Esophagus squamous epithelium (tissue), 5 donors: ENCODE measurements around the gene BCL7B. TPM values are rescaled to one million over a fixed set of nuclear protein-coding genes. Genes with fewer than 3 reads are reported as not detected.

Source experiments
- DNase-seq: peaks from one replicate; lab custom pipeline; 2025; lab: John Stamatoyannopoulos, UW
- H3K27ac ChIP-seq, 4 donors: fragments of 200-600 bp; sonication (generic); one replicate each; pipeline ENCODE4 v1.5.1; 2016 to 2019; ENCODE audit warnings: mild to moderate bottlenecking in 1 of 4
- H3K27me3 ChIP-seq, 4 donors: fragments of 200-600 bp; sonication (generic); 1 replicate in 3 of 4; 2 replicates in 1 of 4; pipeline versions ENCODE4 v1.5.1 to v1.6.0; 2017 to 2021; ENCODE audit warnings: antibody characterized with exemption in 1 of 4
- H3K36me3 ChIP-seq, 3 donors: fragments of 200-600 bp; sonication (generic); one replicate each; pipeline ENCODE4 v1.5.1; 2016 to 2019
- H3K4me1 ChIP-seq, 3 donors: fragments of 200-600 bp; sonication (generic); one replicate each; pipeline ENCODE4 v1.5.1; 2017 to 2019
- H3K4me3 ChIP-seq, 4 donors: fragments of 200-600 bp; sonication (generic); 1 replicate in 3 of 4; 2 replicates in 1 of 4; pipeline ENCODE4 v1.5.1; 2016 to 2019; ENCODE audit warnings: mild to moderate bottlenecking in 2 of 4, moderate library complexity in 1 of 4
- H3K9me3 ChIP-seq, 3 donors: fragments of 200-600 bp; sonication (generic); one replicate each; pipeline ENCODE4 v1.5.1; 2016 to 2019
- POLR2A ChIP-seq, 4 donors: fragments of 450-650 bp; IDR thresholded peaks; one replicate each; pipeline ENCODE4 v1.6.1; 2017; ENCODE audit warnings: antibody characterized with exemption in 4 of 4, mild to moderate bottlenecking in 4 of 4, moderate library complexity in 3 of 4
- WGBS, 2 donors: methylation state at CpG; one replicate each; pipeline ENCODE4 v1.1.5; 2018; 5-methylcytosine and 5-hydroxymethylcytosine counted together
- intact Hi-C: fragments of 100-400 bp; cut with DNase I; formaldehyde crosslinking; loops from one replicate; pipeline ENCODE4 v1.15.0; 2022
- total RNA-seq, 4 donors: library from RNA; depleted of rRNA; stranded (reverse); fragments of >200 nt; gene quantifications; one replicate each; pipeline ENCODE4 v1.1.0, GENCODE V29; 2016
- TF ChIP-seq, protein P1 (sequence below), 6 experiments: fragments of 450-650 bp in 4 of 6; fragments of 200-600 bp in 2 of 6; sonication (generic) in 2 of 6; IDR thresholded peaks; one replicate each; pipeline ENCODE4 v1.5.1; 2016 to 2019; ENCODE audit warnings: antibody characterized with exemption in 6 of 6, mild to moderate bottlenecking in 4 of 6, moderate library complexity in 4 of 6
- donor health status: DM: yes; HTN: yes; CAD: no.

Gene BCL7B
- total RNA-seq, 4 donors from 2014 or later, result 39.8 to 55.3 (median 43.0) TPM

DNA sequence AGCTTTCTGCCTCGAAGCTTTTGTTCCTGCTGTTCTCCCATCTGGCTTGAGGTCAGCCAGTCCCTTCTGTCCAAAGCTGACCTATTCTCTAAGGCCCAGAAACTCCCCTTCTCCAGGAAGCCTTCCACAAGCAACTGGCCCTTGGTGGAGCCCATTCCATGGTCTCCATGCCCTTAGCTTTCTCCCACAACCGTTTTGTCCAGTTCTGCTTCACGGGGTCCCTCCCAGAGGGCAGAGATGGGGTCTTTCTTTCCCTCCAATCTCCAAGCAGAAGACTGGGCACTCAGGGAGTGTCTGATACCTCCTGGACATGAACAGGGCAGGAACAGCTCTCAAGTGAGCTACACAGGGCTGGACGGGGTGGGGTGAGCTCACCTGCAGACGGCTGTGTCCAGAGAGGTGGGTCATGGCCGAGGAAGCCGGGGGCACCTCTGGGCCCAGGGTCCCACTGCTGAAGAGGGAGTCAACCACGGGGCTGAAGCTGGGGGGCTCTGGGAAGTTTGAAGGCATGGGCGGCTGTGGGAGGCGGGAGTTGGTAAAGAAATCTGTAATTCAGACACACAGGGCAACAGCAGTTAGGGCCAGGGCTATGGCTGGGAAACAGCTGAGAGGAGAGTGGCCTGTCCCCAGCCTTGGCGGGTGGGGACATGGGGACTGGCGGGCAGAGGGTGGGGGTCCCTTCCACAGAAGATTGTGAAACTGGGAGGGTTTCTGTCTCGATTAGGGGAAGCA, 41.8 kb upstream of the BCL7B start:
- no peak for DNase-seq
- intact Hi-C loops, result no loop called here

DNA sequence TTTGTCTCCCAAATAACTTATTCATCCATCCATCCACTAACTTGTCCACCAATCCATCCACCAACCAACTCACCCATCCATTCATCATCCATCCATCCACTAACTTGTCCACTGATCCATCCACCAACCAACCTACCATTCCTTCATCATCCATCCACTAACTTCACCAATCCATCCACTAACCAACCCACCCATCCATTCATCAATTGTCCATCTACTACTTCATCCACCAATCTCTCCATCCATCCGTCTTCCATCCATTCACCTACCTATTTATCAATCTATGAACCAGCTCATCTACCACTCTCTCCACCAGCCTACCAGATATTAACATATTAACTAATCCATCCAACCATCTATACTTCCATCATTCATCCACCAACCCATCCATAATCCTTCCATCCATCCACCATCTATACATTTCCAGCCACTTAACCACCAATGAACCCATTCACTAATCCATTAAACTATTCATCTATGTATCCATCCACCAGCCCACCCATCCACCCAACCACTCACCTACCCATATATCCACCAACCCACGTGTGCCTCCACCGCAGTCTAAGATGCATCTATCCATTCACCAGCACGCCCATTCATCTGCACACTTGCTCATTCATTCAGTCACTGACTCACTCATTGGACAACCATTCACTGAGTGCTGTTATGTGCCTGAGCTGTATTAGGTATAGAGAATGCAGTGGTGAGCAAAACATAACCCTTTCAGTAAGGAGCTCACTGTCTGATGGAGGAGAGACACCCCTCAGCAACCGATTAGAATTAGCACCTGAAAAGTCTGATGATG, 40.7 kb upstream of the BCL7B start:
- H3K36me3 ChIP-seq, result no peaks in the 10 kb centered on the region
- H3K9me3 ChIP-seq, result no peaks in the 10 kb centered on the region
- no peaks in the 10 kb centered on the region for H3K4me1 ChIP-seq
- H3K27me3 ChIP-seq, result peaks cover 0 to 54% (median 0%) of the 10 kb centered on the region in 4 donors
- intact Hi-C loops, result no loop called here
- 82 to 85% methylated on average over 5 of the region's 5 CpGs for WGBS, 2 donors
- no peak overlapping the region for H3K4me3 ChIP-seq
- TF ChIP-seq, protein P1, sequence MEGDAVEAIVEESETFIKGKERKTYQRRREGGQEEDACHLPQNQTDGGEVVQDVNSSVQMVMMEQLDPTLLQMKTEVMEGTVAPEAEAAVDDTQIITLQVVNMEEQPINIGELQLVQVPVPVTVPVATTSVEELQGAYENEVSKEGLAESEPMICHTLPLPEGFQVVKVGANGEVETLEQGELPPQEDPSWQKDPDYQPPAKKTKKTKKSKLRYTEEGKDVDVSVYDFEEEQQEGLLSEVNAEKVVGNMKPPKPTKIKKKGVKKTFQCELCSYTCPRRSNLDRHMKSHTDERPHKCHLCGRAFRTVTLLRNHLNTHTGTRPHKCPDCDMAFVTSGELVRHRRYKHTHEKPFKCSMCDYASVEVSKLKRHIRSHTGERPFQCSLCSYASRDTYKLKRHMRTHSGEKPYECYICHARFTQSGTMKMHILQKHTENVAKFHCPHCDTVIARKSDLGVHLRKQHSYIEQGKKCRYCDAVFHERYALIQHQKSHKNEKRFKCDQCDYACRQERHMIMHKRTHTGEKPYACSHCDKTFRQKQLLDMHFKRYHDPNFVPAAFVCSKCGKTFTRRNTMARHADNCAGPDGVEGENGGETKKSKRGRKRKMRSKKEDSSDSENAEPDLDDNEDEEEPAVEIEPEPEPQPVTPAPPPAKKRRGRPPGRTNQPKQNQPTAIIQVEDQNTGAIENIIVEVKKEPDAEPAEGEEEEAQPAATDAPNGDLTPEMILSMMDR (IDR thresholded peaks at IDR 0.05), result no peak
- TF ChIP-seq POLR2A (IDR thresholded peaks at IDR 0.05), result no peak
- DNase-seq, result no peak
- no peak overlapping the region for H3K27ac ChIP-seq

More for the DNA sequence above, 41.8 kb upstream of the BCL7B start:
- WGBS, 2 donors, result 65 to 81% methylated on average over 7 to 8 of the region's 13 CpGs
- TF ChIP-seq POLR2A (IDR thresholded peaks at IDR 0.05), result no peak
- TF ChIP-seq, protein P1 (IDR thresholded peaks at IDR 0.05), result no peak
- no peaks in the 10 kb centered on the region for H3K9me3 ChIP-seq
- H3K4me3 ChIP-seq, result no peak overlapping the region
- H3K27ac ChIP-seq, result no peak overlapping the region
- H3K27me3 ChIP-seq, result peaks cover 0 to 60% (median 0%) of the 10 kb centered on the region in 4 donors
- no peaks in the 10 kb centered on the region for H3K36me3 ChIP-seq
- H3K4me1 ChIP-seq, result no peaks in the 10 kb centered on the region

DNA sequence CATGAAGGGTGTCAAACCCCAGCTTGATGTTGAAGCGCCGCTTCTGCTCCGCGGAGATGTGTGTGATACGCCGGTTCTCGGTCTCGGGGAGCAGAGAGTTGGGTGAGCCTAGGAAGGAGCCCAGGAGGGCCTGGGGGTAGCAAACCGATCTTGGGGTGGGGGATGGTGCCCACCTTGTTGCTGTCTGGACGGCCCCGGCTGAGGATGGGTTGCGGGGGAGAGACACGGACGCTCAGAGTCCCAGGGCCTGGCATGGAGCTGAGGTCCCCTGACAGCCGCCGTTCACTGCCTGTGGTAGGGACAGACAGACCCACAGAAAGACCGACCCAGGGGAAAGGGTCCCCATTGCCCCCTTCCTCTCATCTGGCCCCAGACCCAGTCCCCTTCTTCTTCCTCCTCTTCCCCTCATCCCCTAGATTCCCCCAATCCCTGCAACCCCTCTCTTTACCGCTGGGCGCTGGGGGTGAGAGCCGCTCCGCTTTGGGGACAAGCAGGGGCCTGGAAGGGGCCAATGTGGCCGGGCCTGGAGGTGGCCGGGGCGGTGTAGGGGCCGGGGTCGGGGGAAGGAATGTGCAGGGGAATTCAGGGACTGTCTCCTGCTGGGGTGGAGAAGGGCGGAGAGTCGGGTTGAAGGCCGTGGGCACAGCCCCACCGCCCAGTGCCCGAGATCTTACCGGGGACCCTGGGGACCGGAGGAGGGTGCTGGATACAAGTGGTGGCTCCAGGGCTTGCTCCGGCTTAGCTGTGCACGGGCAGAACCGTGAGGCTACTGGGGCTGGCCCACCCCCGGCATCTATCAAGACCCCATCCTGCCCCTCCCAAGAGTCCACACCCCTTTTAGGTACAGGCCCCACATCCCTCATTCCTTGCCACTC, 38.9 kb upstream of the BCL7B start:
- WGBS, 2 donors, result 54 to 74% methylated on average over 9 to 24 of the region's 37 CpGs
- H3K9me3 ChIP-seq, result no peaks in the 10 kb centered on the region
- no peaks in the 10 kb centered on the region for H3K4me1 ChIP-seq
- no peak for DNase-seq
- intact Hi-C loops, result no loop called here
- H3K4me3 ChIP-seq, result no peak overlapping the region
- H3K27me3 ChIP-seq, result peaks cover 0 to 38% (median 0%) of the 10 kb centered on the region in 4 donors
- no peaks in the 10 kb centered on the region for H3K36me3 ChIP-seq
- TF ChIP-seq, protein P1 (IDR thresholded peaks at IDR 0.05), result no peak
- TF ChIP-seq POLR2A (IDR thresholded peaks at IDR 0.05), result no peak
- no peak overlapping the region for H3K27ac ChIP-seq

DNA sequence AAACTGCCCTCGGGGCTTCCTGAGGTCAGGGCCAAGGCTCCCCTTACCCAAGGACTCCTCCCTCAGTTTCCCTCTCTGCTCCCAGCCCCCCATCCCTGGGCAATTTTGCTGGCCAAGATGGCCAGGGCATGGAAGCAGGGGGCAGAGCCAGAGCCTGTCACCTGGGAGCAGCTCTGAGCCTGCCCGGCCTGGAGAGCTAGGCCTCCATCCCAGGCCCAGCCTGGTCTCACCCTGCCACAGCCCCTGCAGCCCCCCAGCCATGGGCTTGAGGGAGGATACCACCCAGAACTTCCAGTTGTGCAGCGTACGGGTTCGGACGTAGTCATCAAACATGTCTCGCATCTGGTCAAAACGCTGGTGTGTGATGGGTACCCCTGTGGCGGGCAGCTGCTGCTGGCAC, 37.9 kb upstream of the BCL7B start:
- 86 to 88% methylated on average over 2 to 5 of the region's 9 CpGs for WGBS, 2 donors
- TF ChIP-seq, protein P1 (IDR thresholded peaks at IDR 0.05), result no peak
- no peak for TF ChIP-seq POLR2A (IDR thresholded peaks at IDR 0.05)

More for the DNA sequence above, 37.9 kb upstream of the BCL7B start:
- Histone ChIP-seq H3K36me3 (no peaks in the 10 kb centered on the region), H3K27ac (no peak overlapping the region), H3K9me3 (no peaks in the 10 kb centered on the region), H3K4me1 (no peaks in the 10 kb centered on the region), H3K4me3 (no peak overlapping the region), H3K27me3 (peaks cover 0 to 35% (median 0%) of the 10 kb centered on the region in 4 donors)
- DNase-seq, result no peak
- intact Hi-C loops, result no loop called here
